Astrocyte (in vitro differentiated cells and primary cell): Measurements from ENCODE around the gene CLMN. TPM values are rescaled to one million over a fixed set of nuclear protein-coding genes. Genes with fewer than 3 reads are reported as not detected.

Experiments
- DNase-seq: peaks from one replicate; pipeline ENCODE4 v3.0.0-alpha.2; 2010; ENCODE audit warnings: low read depth
- FAIRE-seq: peaks from 2 replicates; lab custom pipeline; 2011; peaks lifted over from hg19 to GRCh38; lab: Jason Lieb, UNC
- H2AFZ ChIP-seq: 2 replicates; pipeline ENCODE4 v1.6.0; 2012; ENCODE audit warnings: low read depth, low read length, inconsistent platforms
- H3K27ac ChIP-seq: 2 replicates; pipeline ENCODE4 v1.5.1; 2011; ENCODE audit warnings: low read depth, low read length, inconsistent platforms
- H3K27me3 ChIP-seq: 2 replicates; pipeline ENCODE4 v1.6.0; 2011; ENCODE audit warnings: low read length, inconsistent platforms; ENCODE audit not compliant: insufficient read depth
- H3K36me3 ChIP-seq: 2 replicates; pipeline ENCODE4 v1.5.1; 2011; ENCODE audit warnings: low read length, inconsistent platforms; ENCODE audit not compliant: insufficient read depth
- H3K4me1 ChIP-seq: 2 replicates; pipeline ENCODE4 v1.5.1; 2011; ENCODE audit warnings: low read length, inconsistent platforms; ENCODE audit not compliant: insufficient read depth
- H3K4me2 ChIP-seq: 2 replicates; pipeline ENCODE4 v1.6.0; 2012; ENCODE audit warnings: low read length, inconsistent platforms
- H3K4me3 ChIP-seq: 2 replicates; pipeline ENCODE4 v1.5.1; 2011; ENCODE audit warnings: low read depth, mild to moderate bottlenecking, low read length, inconsistent platforms; ENCODE audit not compliant: insufficient read depth
- H3K79me2 ChIP-seq: 2 replicates; pipeline ENCODE4 v1.6.0; 2012; ENCODE audit warnings: mild to moderate bottlenecking, low read length, inconsistent platforms; ENCODE audit not compliant: insufficient read depth
- H3K9ac ChIP-seq: 2 replicates; pipeline ENCODE4 v1.6.0; 2012; ENCODE audit warnings: mild to moderate bottlenecking, low read length, inconsistent platforms
- H3K9me3 ChIP-seq: 2 replicates; pipeline ENCODE4 v1.5.1; 2012; ENCODE audit warnings: low read depth, mild to moderate bottlenecking, low read length, inconsistent platforms; ENCODE audit not compliant: insufficient read depth
- H4K20me1 ChIP-seq: 2 replicates; pipeline ENCODE4 v1.6.0; 2012; ENCODE audit warnings: low read length, inconsistent platforms; ENCODE audit not compliant: insufficient read depth
- H3K27ac Mint-ChIP-seq: one replicate; pipeline ENCODE4 v1.8.0; 2021; ENCODE audit warnings: mild to moderate bottlenecking, mixed read lengths; ENCODE audit not compliant: unreplicated experiment
- H3K27me3 Mint-ChIP-seq: one replicate; pipeline ENCODE4 v1.8.0; 2021; ENCODE audit warnings: low read depth, mixed read lengths; ENCODE audit not compliant: unreplicated experiment
- H3K36me3 Mint-ChIP-seq: one replicate; pipeline ENCODE4 v1.8.0; 2021; ENCODE audit warnings: low read depth, mixed read lengths; ENCODE audit not compliant: unreplicated experiment
- H3K4me1 Mint-ChIP-seq: one replicate; pipeline ENCODE4 v1.8.0; 2021; ENCODE audit warnings: low read depth, mixed read lengths; ENCODE audit not compliant: unreplicated experiment
- H3K4me3 Mint-ChIP-seq: one replicate; pipeline ENCODE4 v1.8.0; 2021; ENCODE audit warnings: mild to moderate bottlenecking, moderate library complexity, mixed read lengths; ENCODE audit not compliant: unreplicated experiment
- H3K9me3 Mint-ChIP-seq: one replicate; pipeline ENCODE4 v1.8.0; 2021; ENCODE audit warnings: mild to moderate bottlenecking, mixed read lengths; ENCODE audit not compliant: unreplicated experiment
- CTCF ChIP-seq: IDR thresholded peaks from 2 replicates; pipeline ENCODE4 v1.5.1; 2011; ENCODE audit warnings: low read depth, mild to moderate bottlenecking, inconsistent platforms, low read length, moderate library complexity; ENCODE audit not compliant: insufficient read depth
- EZH2 ChIP-seq: IDR thresholded peaks from 2 replicates; pipeline ENCODE4 v1.6.1; 2012; ENCODE audit warnings: mild to moderate bottlenecking, low read length, inconsistent platforms; ENCODE audit not compliant: insufficient read depth
- total RNA-seq: library from RNA; stranded (reverse); gene quantifications from 2 replicates; pipeline ENCODE4 v1.2.1, GENCODE V29; 2021

The CLMN gene
- total RNA-seq, 1 donor from 2014 or later = 14.0 TPM

GRCh38 chr14:95244587-95244986, 75.1 kb downstream of the CLMN start:
- H3K4me3 ChIP-seq = no peak overlapping the region
- peaks cover 20% of the 10 kb centered on the region for H3K4me1 Mint-ChIP-seq
- H2AFZ ChIP-seq = no peak overlapping the region
- peaks cover 11% of the 10 kb centered on the region for H3K4me1 ChIP-seq
- no peak overlapping the region for H3K4me2 ChIP-seq
- no peak overlapping the region for H3K27ac Mint-ChIP-seq
- H3K9me3 ChIP-seq = no peaks in the 10 kb centered on the region
- H3K9ac ChIP-seq = no peak overlapping the region
- no peaks in the 10 kb centered on the region for H3K36me3 ChIP-seq
- no peaks in the 10 kb centered on the region for H3K79me2 ChIP-seq
- H3K27me3 ChIP-seq = no peaks in the 10 kb centered on the region
- no peak overlapping the region for H3K27ac ChIP-seq
- H3K9me3 Mint-ChIP-seq = no peaks in the 10 kb centered on the region
- H4K20me1 ChIP-seq = no peaks in the 10 kb centered on the region
- no peak overlapping the region for H3K4me3 Mint-ChIP-seq
- H3K27me3 Mint-ChIP-seq = peaks cover 7% of the 10 kb centered on the region
- FAIRE-seq (no peak), DNase-seq (no peak)
- H3K36me3 Mint-ChIP-seq = no peaks in the 10 kb centered on the region
- TF ChIP-seq EZH2 (no peak), CTCF (no peak)

- Histone ChIP-seq H3K79me2 (no peaks in the 10 kb centered on the region), H3K27me3 (no peaks in the 10 kb centered on the region), H3K4me3 (no peak overlapping the region), H2AFZ (no peak overlapping the region), H3K9ac (no peak overlapping the region), H4K20me1 (no peaks in the 10 kb centered on the region), H3K36me3 (no peaks in the 10 kb centered on the region), H3K27ac (no peak overlapping the region), H3K9me3 (no peaks in the 10 kb centered on the region), H3K4me2 (no peak overlapping the region), H3K4me1 (no peaks in the 10 kb centered on the region)
- Mint-ChIP-seq H3K9me3 (no peaks in the 10 kb centered on the region), H3K36me3 (no peaks in the 10 kb centered on the region), H3K27ac (no peak overlapping the region), H3K4me1 (peaks cover 6% of the 10 kb centered on the region), H3K27me3 (peaks cover 13% of the 10 kb centered on the region), H3K4me3 (no peak overlapping the region)
- FAIRE-seq = no peak
- no peak for DNase-seq
- TF ChIP-seq CTCF = no peak
- no peak for TF ChIP-seq EZH2
These were observed 76.8 kb downstream of the CLMN start for GRCh38 chr14:95242870-95243269.

GRCh38 chr14:95240859-95241813, 78.6 kb downstream of the CLMN start:
- Histone ChIP-seq H3K9ac (no peak overlapping the region), H3K9me3 (no peaks in the 10 kb centered on the region), H4K20me1 (no peaks in the 10 kb centered on the region), H3K27ac (no peak overlapping the region), H3K27me3 (no peaks in the 10 kb centered on the region), H3K4me3 (no peak overlapping the region), H2AFZ (no peak overlapping the region), H3K36me3 (no peaks in the 10 kb centered on the region), H3K79me2 (no peaks in the 10 kb centered on the region), H3K4me2 (no peak overlapping the region), H3K4me1 (no peaks in the 10 kb centered on the region)
- Mint-ChIP-seq H3K36me3 (no peaks in the 10 kb centered on the region), H3K9me3 (no peaks in the 10 kb centered on the region), H3K27me3 (peaks cover 17% of the 10 kb centered on the region), H3K27ac (no peak overlapping the region), H3K4me1 (no peaks in the 10 kb centered on the region), H3K4me3 (no peak overlapping the region)
- no peak for DNase-seq
- FAIRE-seq = no peak
- TF ChIP-seq EZH2 = no peak
- TF ChIP-seq CTCF = no peak
